NB4 (cell line): Measurements from ENCODE around the gene TMEM176B.

Source experiments
- DNase-seq: peaks from one replicate; pipeline ENCODE4 v3.0.0; 2010; ENCODE audit warnings: low read depth
- H3K4me3 ChIP-seq: one replicate; pipeline ENCODE4 v1.5.1; 2011; ENCODE audit warnings: mild to moderate bottlenecking, low read depth, low read length, moderate library complexity
- CTCF ChIP-seq: IDR thresholded peaks from one replicate; pipeline ENCODE4 v1.5.1; 2012; ENCODE audit warnings: low read depth, low read length
- MAX ChIP-seq: IDR thresholded peaks from 2 replicates; pipeline ENCODE4 v1.6.1; 2011; ENCODE audit warnings: low read depth, low read length
- MYC ChIP-seq: IDR thresholded peaks from 2 replicates; pipeline ENCODE4 v1.6.1; 2011; ENCODE audit warnings: low read depth, low read length
- POLR2A ChIP-seq: IDR thresholded peaks from 2 replicates; pipeline ENCODE4 v1.6.1; 2011; ENCODE audit warnings: mild to moderate bottlenecking; ENCODE audit not compliant: insufficient read length; ENCODE audit errors: extremely low read depth

TMEM176B gene

GRCh38 chr7:150799741-150800580 lies at the start of gene TMEM176B:
TMEM176B (minus strand) TSS chr7:150800364; CDS start chr7:150796569, 3,795 bp downstream.
- no peak within 1 kb of the TSS for H3K4me3 ChIP-seq
- no peak for DNase-seq
- TF ChIP-seq POLR2A (no peak), MYC (no peak), MAX (no peak), CTCF (no peak)

- no peak for TF ChIP-seq CTCF
Observed at GRCh38 chr7:150849204-150849775, 49.1 kb upstream of the TMEM176B start.

GRCh38 chr7:150848561-150849115 lies 48.5 kb upstream of the TMEM176B start:
- no peak for DNase-seq
- no peak overlapping the region for H3K4me3 ChIP-seq
- TF ChIP-seq CTCF (no peak), MAX (no peak), POLR2A (no peak), MYC (no peak)

More at GRCh38 chr7:150849204-150849775, 49.1 kb upstream of the TMEM176B start:
- no peak overlapping the region for H3K4me3 ChIP-seq
- no peak for DNase-seq

GRCh38 chr7:150848111-150848510 lies 47.9 kb upstream of the TMEM176B start:
- no peak overlapping the region for H3K4me3 ChIP-seq
- DNase-seq: peak; percentile 23
- TF ChIP-seq MYC (no peak), CTCF (no peak), POLR2A (no peak), MAX (no peak)

GRCh38 chr7:150847536-150847935 lies 47.4 kb upstream of the TMEM176B start:
- no peak for TF ChIP-seq MYC
- H3K4me3 ChIP-seq: no peak overlapping the region
- no peak for DNase-seq

- H3K4me3 ChIP-seq: no peak overlapping the region
- TF ChIP-seq CTCF (no peak), POLR2A (no peak), MYC (no peak), MAX (no peak)
- no peak for DNase-seq
Observed at GRCh38 chr7:150846291-150847115, 46.3 kb upstream of the TMEM176B start.
